DMS 273 (cell line): ENCODE data around the gene FAM131B.

Experiments
- DNase-seq: peaks from one replicate; lab custom pipeline; 2025; ENCODE audit not compliant: unreplicated experiment; lab: John Stamatoyannopoulos, UW

Gene FAM131B

GRCh38 chr7:143360788-143361551 lies 1.5 kb downstream of the FAM131B start:
- no peak for DNase-seq

GRCh38 chr7:143359771-143360353 lies 2.7 kb downstream of the FAM131B start:
- no peak for DNase-seq

- DNase-seq: no peak
These were observed 3.9 kb downstream of the FAM131B start for GRCh38 chr7:143358626-143359025.

- no peak for DNase-seq
These were observed 6.0 kb downstream of the FAM131B start for GRCh38 chr7:143356414-143357050.

GRCh38 chr7:143355450-143356385 lies 6.8 kb downstream of the FAM131B start:
- no peak for DNase-seq

- DNase-seq: no peak
These were observed 7.5 kb downstream of the FAM131B start for GRCh38 chr7:143354965-143355364.

- DNase-seq: no peak
These were observed 8.1 kb downstream of the FAM131B start for GRCh38 chr7:143354376-143354775.

- DNase-seq: no peak
These were observed 9.9 kb downstream of the FAM131B start for GRCh38 chr7:143352531-143353002.

GRCh38 chr7:143351574-143351973 lies 10.9 kb downstream of the FAM131B start:
- DNase-seq: no peak

GRCh38 chr7:143351060-143351459 lies 11.5 kb downstream of the FAM131B start:
- no peak for DNase-seq

GRCh38 chr7:143347950-143348349 lies 14.6 kb downstream of the FAM131B start:
- DNase-seq: no peak

- DNase-seq: no peak
These were observed 16.5 kb downstream of the FAM131B start for GRCh38 chr7:143346018-143346417.

GRCh38 chr7:143345428-143345900 lies 17.0 kb downstream of the FAM131B start:
- peak; percentile 83 for DNase-seq

- no peak for DNase-seq
These were observed 18.9 kb downstream of the FAM131B start for GRCh38 chr7:143343596-143343995.

- DNase-seq: no peak
These were observed 20.7 kb downstream of the FAM131B start for GRCh38 chr7:143341842-143342241.

- DNase-seq: no peak
These were observed 25.3 kb downstream of the FAM131B start for GRCh38 chr7:143337216-143337615.

GRCh38 chr7:143334244-143334643 lies 28.3 kb downstream of the FAM131B start:
- DNase-seq: no peak

GRCh38 chr7:143331179-143331801 lies 31.2 kb downstream of the FAM131B start:
- DNase-seq: no peak

GRCh38 chr7:143329471-143330170 lies 32.9 kb downstream of the FAM131B start:
- no peak for DNase-seq

- no peak for DNase-seq
These were observed 34.6 kb downstream of the FAM131B start for GRCh38 chr7:143327903-143328302.
